ENCODE data around the gene NSD2. TPM values are rescaled to one million over a fixed set of nuclear protein-coding genes. Genes with fewer than 3 reads are reported as not detected.
A peak's percentile ranks its signal among the peaks of the same experiment; 100 is the strongest.

The NSD2 gene
- total and polyA plus RNA-seq, 2 donors (not counting 1 experiment from before 2014, with no cell fraction given): 26.6 to 68.4 TPM

GRCh38 chr4:1958276-1959103 lies 87.3 kb downstream of the NSD2 start:
- H3K79me2 ChIP-seq (ENCODE audit: control insufficient read depth, insufficient read depth, low read length): peaks cover 5% of the 10 kb centered on the region
- peaks cover 40% of the 10 kb centered on the region for H3K36me3 ChIP-seq (ENCODE audit: control insufficient read depth, insufficient read depth, low read length)

GRCh38 chr4:1959104-1959384 lies 87.9 kb downstream of the NSD2 start:
- DNase-seq (ENCODE audit: low read depth in 2 of 2): no peak
- Histone ChIP-seq H3K27me3 (ENCODE audit: control insufficient read depth, insufficient read depth, low read length) (no peaks in the 10 kb centered on the region), H3K9me3 (ENCODE audit: control insufficient read depth, insufficient read depth, low read depth, low read length) (no peaks in the 10 kb centered on the region), H3K27ac (ENCODE audit: insufficient read depth, low read length) (no peak overlapping the region), H4K20me1 (ENCODE audit: control insufficient read depth, extremely low read depth, insufficient read depth, low read length) (no peaks in the 10 kb centered on the region), H3K79me2 (ENCODE audit: control insufficient read depth, insufficient read depth, low read length) (peaks cover 5% of the 10 kb centered on the region), H3K4me2 (ENCODE audit: extremely low read depth, insufficient read depth, low read length) (no peak overlapping the region), H3K4me1 (ENCODE audit: control insufficient read depth, extremely low read depth, insufficient read depth, low read length) (no peaks in the 10 kb centered on the region), H3K4me3 (replicated peaks in 1 of 4; ENCODE audit: control extremely low read depth in 1 of 4, insufficient read depth in 1 of 4, low read depth in 3 of 4, low read length in 4 of 4) (no peak overlapping the region), H3K9ac (ENCODE audit: insufficient read depth, low read length) (no peak overlapping the region), H3K36me3 (ENCODE audit: control insufficient read depth, insufficient read depth, low read length) (peaks cover 40% of the 10 kb centered on the region), H2AFZ (ENCODE audit: low read length) (no peak overlapping the region)
- TF ChIP-seq CTCF (conservative IDR thresholded peaks at IDR 0.05 in 1 of 2, IDR thresholded peaks at IDR 0.05 in 1 of 2; ENCODE audit: low read depth in 1 of 2, low read length in 2 of 2) (no peak), EZH2 (IDR thresholded peaks at IDR 0.05; ENCODE audit: low read length, missing control alignments) (no peak)

More at GRCh38 chr4:1958276-1959103, 87.3 kb downstream of the NSD2 start:
- no peak overlapping the region for H3K4me3 ChIP-seq (replicated peaks in 1 of 4; ENCODE audit: control extremely low read depth in 1 of 4, insufficient read depth in 1 of 4, low read depth in 3 of 4, low read length in 4 of 4)
- H3K4me1 ChIP-seq (ENCODE audit: control insufficient read depth, extremely low read depth, insufficient read depth, low read length): no peaks in the 10 kb centered on the region
- H3K27ac ChIP-seq (ENCODE audit: insufficient read depth, low read length): no peak overlapping the region
- H3K9me3 ChIP-seq (ENCODE audit: control insufficient read depth, insufficient read depth, low read depth, low read length): no peaks in the 10 kb centered on the region
- H4K20me1 ChIP-seq (ENCODE audit: control insufficient read depth, extremely low read depth, insufficient read depth, low read length): no peaks in the 10 kb centered on the region
- peak in 1 of 2 donors; percentile 64 for DNase-seq (ENCODE audit: low read depth in 2 of 2)
- no peak overlapping the region for H2AFZ ChIP-seq (ENCODE audit: low read length)
- H3K4me2 ChIP-seq (ENCODE audit: extremely low read depth, insufficient read depth, low read length): no peak overlapping the region
- no peak for TF ChIP-seq EZH2 (IDR thresholded peaks at IDR 0.05; ENCODE audit: low read length, missing control alignments)
- no peak for TF ChIP-seq CTCF (conservative IDR thresholded peaks at IDR 0.05 in 1 of 2, IDR thresholded peaks at IDR 0.05 in 1 of 2; ENCODE audit: low read depth in 1 of 2, low read length in 2 of 2)
- no peaks in the 10 kb centered on the region for H3K27me3 ChIP-seq (ENCODE audit: control insufficient read depth, insufficient read depth, low read length)
- no peak overlapping the region for H3K9ac ChIP-seq (ENCODE audit: insufficient read depth, low read length)

- Histone ChIP-seq H3K4me1 (ENCODE audit: control insufficient read depth, extremely low read depth, insufficient read depth, low read length) (no peaks in the 10 kb centered on the region), H3K9ac (ENCODE audit: insufficient read depth, low read length) (no peak overlapping the region), H3K4me3 (replicated peaks in 1 of 4; ENCODE audit: control extremely low read depth in 1 of 4, insufficient read depth in 1 of 4, low read depth in 3 of 4, low read length in 4 of 4) (no peak overlapping the region), H3K27me3 (ENCODE audit: control insufficient read depth, insufficient read depth, low read length) (no peaks in the 10 kb centered on the region), H2AFZ (ENCODE audit: low read length) (no peak overlapping the region), H3K36me3 (ENCODE audit: control insufficient read depth, insufficient read depth, low read length) (peaks cover 35% of the 10 kb centered on the region), H3K27ac (ENCODE audit: insufficient read depth, low read length) (no peak overlapping the region), H4K20me1 (ENCODE audit: control insufficient read depth, extremely low read depth, insufficient read depth, low read length) (no peaks in the 10 kb centered on the region), H3K4me2 (ENCODE audit: extremely low read depth, insufficient read depth, low read length) (no peak overlapping the region), H3K9me3 (ENCODE audit: control insufficient read depth, insufficient read depth, low read depth, low read length) (no peaks in the 10 kb centered on the region), H3K79me2 (ENCODE audit: control insufficient read depth, insufficient read depth, low read length) (peaks cover 5% of the 10 kb centered on the region)
- DNase-seq (ENCODE audit: low read depth in 2 of 2): peak in 1 of 2 donors; percentile 52
- TF ChIP-seq CTCF (conservative IDR thresholded peaks at IDR 0.05 in 1 of 2, IDR thresholded peaks at IDR 0.05 in 1 of 2; ENCODE audit: low read depth in 1 of 2, low read length in 2 of 2) (no peak), EZH2 (IDR thresholded peaks at IDR 0.05; ENCODE audit: low read length, missing control alignments) (no peak)
Measured at GRCh38 chr4:1960170-1960825, 89.1 kb downstream of the NSD2 start.

Data from fibroblast of lung (primary cell).